HG02759 (cell line): Measurements from ENCODE around the gene SLCO2B1.

Experiments
- ATAC-seq: cut with Tn5 transposase; IDR thresholded peaks from one replicate; pipeline ENCODE4 v1.9.1; 2021; ENCODE audit warnings: mild to moderate bottlenecking, moderate library complexity; ENCODE audit not compliant: unreplicated experiment

The SLCO2B1 gene

DNA sequence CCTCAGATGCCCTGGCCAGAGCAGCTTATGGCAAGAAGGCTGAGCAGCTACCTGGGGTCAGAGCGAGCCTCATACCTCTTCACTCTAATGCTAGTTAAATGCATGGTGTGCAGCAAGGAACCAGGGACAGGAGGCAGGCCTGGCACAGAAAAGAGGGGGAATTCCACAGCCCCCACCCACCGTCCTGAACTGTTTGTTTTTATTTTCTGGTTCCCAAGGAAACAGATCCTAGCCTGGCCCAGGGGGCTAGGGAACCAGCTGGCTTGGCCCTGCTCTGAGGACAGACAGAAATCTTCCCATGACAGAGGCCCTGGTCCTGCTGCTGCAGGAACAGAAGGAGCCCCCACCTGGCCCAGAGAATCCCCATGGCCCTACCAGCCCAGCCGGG lies 40.4 kb downstream of the SLCO2B1 start:
- ATAC-seq: no peak

DNA sequence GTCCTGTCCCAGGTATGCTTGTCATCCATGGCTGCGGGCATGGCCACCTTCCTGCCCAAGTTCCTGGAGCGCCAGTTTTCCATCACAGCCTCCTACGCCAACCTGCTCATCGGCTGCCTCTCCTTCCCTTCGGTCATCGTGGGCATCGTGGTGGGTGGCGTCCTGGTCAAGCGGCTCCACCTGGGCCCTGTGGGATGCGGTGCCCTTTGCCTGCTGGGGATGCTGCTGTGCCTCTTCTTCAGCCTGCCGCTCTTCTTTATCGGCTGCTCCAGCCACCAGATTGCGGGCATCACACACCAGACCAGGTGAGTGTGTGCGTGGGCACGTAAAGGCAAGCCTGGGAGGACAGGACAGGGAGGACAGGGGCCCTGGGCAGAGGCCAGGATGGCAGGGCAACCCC lies 42.4 kb downstream of the SLCO2B1 start:
- no peak for ATAC-seq

DNA sequence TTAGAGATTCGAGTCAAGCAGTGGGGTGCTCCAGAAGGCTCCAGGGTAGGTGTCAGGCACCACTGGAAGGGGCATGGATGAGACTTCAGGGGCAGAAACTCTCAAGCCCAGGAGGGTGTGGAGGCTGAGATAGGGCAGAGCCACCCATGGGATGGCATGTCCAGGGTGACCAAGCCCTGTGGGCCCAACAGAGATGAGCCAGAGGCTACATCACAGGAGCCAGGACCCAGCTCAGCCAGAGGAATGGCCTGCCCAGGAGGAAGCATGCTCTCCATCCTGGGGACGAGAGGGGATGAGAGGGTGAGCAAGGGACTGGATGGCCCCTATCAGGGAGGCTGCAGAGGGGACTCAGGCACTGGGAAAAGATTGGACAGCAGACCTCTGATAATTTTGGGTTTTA lies 42.8 kb downstream of the SLCO2B1 start:
- ATAC-seq: no peak

DNA sequence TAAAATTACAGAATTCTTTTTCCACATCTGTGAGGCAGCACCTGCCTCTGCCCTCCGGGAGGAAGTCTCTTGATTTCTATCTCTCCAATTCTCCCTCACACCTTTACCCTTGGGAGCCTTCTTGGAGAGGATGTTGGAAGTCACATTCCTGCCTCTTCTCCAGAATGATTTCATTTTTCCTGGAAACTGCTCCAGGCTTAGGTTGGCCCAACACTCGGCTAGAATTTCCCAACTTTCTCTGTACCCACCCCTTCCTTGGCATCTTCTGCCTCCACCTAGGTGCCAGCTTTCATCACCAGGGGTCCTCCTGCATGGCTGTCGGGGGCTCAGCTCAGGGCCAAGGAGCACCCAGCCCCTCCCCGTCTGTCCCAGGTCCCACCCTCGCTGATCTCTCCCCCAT lies 43.2 kb downstream of the SLCO2B1 start:
- ATAC-seq: no peak

DNA sequence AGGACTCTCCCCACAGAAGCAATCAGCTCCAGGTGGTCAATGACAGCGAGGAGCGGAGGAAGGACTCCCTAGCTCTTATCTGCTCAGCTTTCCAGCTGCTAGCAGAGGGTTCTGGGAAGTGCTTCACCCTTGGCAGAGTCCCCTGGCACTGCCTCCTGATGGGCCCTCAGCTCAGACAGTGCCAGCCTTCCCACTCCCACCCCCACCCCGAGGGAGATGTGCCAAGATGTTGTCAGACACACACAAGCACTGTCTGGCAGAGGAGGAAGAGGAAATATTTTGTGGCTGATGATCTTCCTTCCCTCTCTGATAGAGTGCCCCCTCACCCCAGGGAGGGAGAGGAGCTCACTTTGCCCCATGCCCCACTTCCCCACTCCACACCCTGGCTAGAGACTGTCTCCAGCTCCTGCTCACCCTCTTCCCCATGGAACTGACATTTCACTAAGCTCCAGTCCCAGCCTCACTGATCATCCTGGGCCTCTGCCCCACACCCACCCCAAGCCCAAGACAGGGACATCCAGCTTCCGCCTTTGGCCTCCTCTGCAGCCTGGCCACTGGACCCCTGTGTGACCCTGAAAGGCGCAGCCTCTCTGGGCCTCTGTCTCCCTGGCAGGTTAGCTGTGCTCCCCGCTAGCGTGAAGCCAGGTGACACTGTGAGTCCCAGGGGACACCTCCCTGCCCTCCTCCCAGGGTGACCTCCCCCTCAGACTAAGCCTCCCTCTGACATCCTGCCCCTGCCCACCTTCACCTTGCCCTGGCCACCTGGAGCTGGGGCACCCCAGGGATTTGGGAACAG lies 44.5 kb downstream of the SLCO2B1 start:
- ATAC-seq: no peak

DNA sequence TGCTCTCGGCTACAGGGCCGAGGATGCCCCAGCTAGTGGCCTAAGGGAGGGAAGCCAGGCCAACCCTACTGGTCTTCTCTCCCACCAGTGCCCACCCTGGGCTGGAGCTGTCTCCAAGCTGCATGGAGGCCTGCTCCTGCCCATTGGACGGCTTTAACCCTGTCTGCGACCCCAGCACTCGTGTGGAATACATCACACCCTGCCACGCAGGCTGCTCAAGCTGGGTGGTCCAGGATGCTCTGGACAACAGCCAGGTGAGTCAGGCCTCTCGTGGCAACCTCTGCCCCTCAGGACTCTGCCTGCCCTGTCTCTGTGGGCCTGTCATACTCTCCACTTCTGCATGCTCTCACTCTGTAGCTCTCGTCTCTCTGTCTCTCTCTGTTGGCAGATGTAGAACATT lies 45.5 kb downstream of the SLCO2B1 start:
- no peak for ATAC-seq

DNA sequence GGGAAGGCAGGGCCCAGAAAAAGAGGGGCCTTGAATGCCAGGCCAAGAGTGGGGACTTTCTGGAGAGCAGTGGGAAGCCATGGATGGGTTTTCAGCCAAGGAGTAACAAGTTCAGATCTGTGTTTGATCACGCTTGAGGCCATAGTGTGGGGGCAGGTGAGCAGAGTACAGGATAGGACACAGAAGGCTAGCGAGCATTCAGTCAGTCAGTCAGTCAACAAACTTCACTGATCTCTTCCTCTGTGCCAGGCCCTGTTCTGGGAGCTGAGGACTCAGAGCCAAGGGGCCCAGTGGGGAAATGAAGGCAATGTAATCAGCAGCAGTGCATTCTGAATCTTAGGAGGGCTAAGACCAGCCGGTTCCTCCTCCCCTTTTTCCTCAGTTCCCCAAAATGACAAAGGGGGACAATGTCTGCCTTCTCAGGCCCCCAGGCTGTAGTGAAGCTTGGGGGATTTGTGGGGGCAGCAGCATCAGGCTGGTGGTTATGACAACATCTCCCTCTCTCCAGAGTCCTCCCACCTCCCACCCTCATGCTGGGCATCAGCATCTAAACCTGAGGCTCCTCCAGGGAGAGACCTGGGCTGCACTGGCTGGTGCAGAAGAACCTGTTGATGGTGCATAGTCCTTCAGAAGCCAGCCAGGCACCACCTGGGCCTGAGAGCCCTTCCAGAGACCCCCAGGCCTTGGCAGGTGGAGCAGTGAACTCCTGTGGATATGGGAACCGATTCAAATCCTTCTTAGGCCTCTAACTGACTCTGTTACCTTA lies 46.8 kb downstream of the SLCO2B1 start:
- ATAC-seq: no peak

DNA sequence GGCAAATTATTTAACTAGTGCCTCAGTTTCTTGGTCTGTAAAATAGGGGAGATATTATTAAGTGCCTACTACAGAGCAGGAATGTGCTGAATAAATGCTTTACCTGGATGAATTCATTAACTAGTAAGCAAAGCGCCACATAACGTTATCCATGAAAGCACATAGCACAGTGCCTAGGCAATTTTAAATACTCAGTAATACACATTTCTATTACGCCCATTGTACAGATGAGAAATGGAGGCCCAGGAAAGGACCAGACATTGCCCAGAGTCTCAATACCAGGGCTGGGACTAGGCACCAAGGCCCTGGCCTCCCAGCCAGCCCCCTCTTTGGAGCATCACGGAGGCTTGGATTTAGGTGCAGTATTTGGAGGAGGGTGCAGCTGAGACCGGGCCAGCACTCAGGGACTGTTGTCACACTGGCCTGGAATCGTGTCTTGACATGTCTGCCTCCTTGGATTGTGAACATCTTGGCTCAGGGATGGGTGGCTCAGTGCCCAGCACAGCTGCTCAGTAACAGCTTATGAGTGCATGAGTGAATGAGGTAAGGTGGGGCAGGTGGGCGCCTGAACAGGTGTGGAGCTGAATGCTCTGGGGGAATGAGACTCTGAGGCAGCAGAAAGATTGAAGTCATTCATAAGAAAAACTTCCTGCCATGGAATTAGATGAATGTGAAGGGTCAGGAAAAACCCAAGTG lies 47.5 kb downstream of the SLCO2B1 start:
- ATAC-seq: no peak

DNA sequence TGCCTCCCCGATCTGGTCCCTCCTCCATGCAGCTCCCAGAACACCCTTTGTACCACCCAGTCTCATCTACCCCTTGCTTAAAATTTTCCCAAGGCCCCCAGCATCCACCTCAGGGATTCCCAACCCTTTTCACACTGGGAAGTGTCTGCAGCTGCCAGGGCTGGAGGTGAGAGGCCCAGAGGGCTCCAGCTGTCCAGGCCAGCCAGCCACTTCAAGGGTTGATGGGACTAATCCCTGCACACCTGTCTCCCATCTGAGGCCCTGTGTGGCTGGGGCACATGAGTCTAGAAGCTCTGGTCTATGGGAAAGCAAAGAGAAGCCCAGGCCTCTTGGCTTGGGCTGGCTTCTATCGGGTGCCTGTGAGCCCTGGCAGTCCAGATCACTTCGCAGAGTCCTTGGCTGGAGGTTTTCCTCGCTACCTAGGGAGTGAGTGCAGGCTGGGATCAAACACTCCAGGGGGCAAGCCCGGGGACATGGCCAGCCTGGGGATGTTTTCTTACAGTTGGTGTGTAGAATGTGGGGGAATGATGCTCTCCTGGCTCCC lies 48.6 kb downstream of the SLCO2B1 start:
- no peak for ATAC-seq

DNA sequence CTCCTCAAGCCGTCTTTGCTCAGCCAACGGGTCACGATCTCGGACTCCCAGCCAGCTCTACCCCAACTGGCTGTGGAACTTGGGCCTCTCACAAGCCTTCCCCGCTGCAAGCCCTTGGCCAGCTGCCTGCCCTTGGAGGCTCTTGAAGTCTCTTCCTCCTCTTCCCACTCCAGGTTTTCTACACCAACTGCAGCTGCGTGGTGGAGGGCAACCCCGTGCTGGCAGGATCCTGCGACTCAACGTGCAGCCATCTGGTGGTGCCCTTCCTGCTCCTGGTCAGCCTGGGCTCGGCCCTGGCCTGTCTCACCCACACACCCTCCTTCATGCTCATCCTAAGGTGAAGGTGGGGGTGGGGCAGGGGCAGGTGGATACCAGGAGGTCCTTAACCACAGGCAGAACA lies 49.1 kb downstream of the SLCO2B1 start:
- no peak for ATAC-seq

DNA sequence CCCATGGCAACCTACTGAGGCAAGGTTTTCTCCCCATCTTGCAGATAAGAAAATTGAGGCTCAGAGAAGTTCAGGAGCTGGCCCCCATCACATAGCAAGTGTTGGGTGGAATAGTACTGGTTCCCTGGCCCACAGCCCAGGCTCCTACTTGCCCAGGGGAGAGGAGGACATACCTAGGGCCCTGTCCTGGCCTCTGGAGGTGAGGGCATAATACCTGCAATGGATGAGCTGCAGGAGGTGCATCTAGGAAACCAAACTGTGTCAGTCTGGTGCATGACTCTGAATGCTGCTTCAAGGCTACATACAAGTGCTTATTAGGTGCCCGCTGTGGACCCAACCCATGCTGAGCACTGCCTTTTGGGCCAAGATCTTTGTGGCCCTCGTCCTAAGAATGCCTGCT lies 49.6 kb downstream of the SLCO2B1 start:
- ATAC-seq: no peak

DNA sequence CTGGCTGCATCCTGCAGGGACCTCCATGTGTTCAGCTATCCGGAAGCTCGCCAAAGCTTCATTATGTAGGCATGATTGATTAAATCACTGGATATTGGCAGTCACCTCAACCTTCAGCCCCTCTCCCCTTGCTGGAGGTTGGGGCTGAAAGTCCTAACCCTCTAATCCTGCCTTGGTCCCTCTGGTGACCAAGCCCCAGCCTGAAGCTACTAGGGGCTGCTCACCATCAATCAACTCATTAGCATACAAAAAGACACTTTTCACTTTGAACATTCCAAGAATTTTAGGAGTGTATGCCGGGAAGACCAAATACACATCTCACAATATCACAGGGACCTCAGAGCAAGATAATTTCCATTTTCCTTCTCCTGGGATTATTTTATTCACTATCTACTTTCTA lies 50.9 kb downstream of the SLCO2B1 start:
- ATAC-seq: no peak

DNA sequence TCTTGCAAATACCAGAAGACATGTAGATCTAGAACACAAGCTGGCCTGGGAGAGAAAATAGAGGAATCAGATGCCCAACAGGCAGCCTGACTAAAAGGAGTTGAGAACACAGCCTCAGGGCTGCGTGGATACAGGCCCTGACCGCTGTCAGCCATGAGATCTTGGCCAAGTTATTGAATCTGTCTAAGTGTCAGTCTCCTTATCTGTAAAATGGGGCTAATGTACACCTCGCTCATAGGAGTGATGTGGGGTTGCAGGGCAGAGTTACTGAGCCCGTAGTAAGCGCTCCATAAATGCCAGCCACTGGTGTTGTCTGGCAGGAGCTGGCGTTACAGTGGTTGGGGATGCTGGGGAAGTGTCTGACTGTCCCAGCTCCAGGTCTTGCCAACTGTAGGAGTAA lies 51.3 kb downstream of the SLCO2B1 start:
- ATAC-seq: no peak

DNA sequence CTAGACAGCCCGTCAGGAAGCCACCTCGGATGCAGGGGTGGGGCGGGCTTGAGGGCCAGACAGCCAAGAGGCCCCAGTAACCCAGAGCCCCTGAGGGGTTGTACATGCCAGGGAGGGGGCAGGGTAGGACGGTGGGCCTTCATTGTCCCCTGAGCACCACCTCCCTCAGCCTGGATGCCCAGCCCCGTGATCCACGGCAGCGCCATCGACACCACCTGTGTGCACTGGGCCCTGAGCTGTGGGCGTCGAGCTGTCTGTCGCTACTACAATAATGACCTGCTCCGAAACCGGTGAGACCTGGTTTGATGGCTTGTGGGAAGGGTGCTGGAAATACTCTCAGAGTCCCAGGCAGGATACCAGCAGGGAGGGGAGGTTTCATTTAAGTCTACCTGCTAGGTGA lies 52.2 kb downstream of the SLCO2B1 start:
- no peak for ATAC-seq

DNA sequence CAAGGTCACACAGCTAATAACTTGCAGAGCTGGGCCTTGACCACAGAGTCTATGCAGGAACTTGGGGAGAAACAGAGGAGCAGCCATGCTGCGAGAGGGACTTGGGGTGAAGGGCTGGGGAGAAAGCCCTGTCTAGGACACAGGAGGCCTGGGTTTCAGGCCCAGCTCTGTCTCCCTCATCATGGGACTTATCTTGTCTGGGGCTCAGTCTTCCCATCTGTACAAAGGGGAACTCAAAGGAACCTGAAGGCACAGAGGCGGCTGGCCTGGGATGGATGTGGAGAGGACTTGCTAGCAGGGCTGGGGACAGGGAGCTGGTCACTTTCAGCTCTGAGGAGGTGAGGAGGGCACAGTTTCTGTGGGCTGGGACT lies 52.7 kb downstream of the SLCO2B1 start:
- no peak for ATAC-seq

DNA sequence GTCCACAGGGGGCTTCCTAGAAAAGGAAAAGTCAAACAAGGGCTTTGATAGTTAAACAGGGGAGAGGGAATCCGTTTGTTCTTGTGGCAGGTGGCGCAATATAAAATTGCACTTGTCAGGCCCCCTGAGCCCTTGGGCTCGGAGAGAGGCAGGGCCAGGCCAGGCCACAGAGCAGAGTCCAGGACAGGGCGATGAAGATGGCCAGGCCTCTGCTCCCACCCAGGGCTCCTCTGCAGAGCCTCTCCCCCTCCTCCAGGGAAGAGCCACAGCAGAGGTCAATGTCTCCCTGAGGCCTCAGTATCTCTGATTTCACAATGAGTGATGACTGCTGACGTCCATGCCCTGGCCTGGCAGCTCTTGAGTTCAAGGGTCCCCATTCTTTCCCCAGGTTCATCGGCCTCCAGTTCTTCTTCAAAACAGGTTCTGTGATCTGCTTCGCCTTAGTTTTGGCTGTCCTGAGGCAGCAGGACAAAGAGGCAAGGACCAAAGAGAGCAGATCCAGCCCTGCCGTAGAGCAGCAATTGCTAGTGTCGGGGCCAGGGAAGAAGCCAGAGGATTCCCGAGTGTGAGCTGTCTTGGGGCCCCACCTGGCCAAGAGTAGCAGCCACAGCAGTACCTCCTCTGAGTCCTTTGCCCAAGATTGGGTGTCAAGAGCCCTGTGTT lies 53.2 kb downstream of the SLCO2B1 start:
- ATAC-seq: no peak

DNA sequence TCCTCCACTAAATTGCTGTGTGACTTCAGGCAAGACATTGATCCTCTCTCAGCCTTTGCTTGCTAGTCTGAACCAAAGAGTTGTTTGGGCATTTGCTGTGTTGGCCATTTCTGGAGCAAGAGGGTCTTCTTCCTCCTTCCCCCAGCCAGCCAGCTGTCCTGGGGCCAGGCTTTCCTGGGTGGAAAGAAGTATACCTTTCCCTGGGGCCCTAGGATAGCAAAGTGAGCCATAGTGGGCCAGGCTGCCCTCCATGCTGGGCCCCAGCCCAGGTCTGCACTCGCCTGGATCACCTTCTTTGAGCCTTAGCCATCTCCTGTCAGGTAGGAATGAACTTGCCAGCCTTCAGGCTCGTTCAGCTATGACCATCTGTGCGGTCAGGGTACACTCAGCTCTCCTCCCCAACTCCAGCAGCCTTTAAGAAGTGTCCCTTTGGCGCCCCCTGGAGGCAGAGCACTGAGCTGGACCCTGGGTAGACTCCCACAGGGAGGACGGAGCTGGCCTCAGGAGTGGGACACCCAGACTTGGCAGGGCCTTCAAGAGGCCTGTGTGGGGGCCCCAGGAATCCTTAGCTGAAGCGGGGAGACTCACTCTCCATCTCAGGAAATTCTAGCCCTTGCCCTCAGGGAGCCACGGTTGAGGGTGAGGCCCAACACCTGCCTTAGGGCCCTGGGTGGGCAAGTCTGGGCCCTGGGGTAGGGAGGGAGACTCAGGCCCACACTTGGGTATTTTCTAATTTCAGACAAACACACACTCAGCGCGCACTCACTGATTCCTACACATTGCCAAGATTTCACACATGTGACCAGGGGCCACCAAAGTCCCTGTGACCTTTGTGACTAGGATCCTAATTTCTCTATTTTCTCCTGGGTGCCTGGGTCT lies 54.0 kb downstream of the SLCO2B1 start:
- peak; percentile 87 for ATAC-seq

DNA sequence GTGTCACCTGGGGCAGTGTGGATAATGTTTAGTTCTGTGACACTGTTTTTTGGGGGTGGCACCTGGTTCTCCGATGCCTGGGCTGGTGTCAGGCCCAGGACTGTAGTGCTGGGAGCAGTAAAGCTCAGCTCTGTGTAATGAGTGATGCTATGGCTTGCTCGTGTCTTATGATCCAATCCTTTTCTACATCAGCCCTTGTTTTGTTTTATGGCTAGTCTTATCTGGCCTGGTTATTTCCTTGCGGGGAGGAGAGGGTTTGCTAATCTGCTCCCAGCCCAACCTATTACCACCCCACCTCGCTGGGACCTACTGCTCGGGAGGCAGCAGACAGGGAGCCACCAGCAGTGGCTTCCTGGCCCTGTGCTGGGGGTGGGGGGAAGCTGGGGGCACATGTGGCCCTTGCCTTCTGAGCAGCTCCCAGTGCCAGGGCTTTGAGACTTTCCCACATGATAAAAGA lies 54.7 kb downstream of the SLCO2B1 start:
- ATAC-seq: no peak

DNA sequence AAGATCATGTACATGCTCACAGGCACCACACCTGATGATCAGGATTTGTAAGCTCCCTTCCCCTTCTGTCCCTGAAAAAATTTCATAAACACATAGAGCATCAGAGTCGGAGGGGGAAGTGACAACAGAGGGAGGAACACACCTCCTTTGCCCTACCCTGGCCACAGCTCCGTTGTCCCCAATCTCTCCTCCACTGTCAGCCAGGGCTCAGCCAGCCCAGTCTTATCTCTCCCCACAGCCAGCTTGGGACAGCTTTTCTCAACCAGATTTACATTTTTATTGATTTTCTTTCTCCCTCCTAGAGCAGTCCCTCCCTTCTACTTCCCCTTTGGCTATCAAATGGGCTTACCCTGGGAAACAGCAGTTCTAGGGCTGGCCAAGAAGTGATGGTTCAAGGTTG lies 57.5 kb downstream of the SLCO2B1 start:
- no peak for ATAC-seq

DNA sequence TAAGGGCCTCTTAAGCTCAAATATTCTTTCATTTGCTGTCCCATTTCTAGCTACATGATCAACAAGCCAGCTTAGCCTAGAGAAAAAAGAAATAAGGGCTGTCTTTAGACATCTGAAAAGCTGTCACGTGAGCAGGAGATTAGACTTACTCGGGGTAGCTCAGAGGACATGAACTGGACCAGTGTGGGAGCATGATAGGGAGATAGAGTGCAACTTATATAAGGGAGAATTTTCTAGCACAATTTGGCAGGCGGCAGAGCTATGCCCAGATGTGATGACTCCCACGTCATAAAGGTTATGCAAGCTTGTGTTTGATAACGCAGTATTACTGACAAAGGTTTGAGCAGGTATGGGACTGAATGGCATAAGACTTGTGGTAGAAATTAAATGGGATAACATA lies 61.5 kb downstream of the SLCO2B1 start:
- no peak for ATAC-seq
